BJ (cell line): ENCODE data around the gene C19orf85. TPM values are rescaled to one million over a fixed set of nuclear protein-coding genes. Genes with fewer than 3 reads are reported as not detected.
"Not testable (repeated sequence)": the region's sequence is repeated elsewhere in the genome, so short reads cannot be mapped to it uniquely, and the experiment has no call there.

Experiments
- CTCF ChIA-PET: fragments of 350-600 bp; formaldehyde crosslinking; extraction: SDS; loops from one replicate; lab custom pipeline; 2021; ENCODE audit warnings: antibody characterized with exemption, inconsistent platforms; lab: Yijun Ruan, JAX
- POLR2A ChIA-PET: fragments of 300-600 bp; sonication (Branson Sonifier 250); formaldehyde crosslinking; extraction: SDS; loops from one replicate; lab custom pipeline; 2021; ENCODE audit warnings: antibody characterized with exemption; lab: Charles Lee
- DNase-seq: peaks from one replicate; pipeline ENCODE4 v3.0.0-alpha.2; 2011; ENCODE audit warnings: low read depth
- H3K27me3 ChIP-seq: 2 replicates; pipeline ENCODE4 v1.6.0; 2011; ENCODE audit warnings: low read length; ENCODE audit not compliant: control insufficient read depth, insufficient read depth
- H3K36me3 ChIP-seq: 2 replicates; pipeline ENCODE4 v1.5.1; 2011; ENCODE audit warnings: low read length; ENCODE audit not compliant: control insufficient read depth, insufficient read depth
- H3K4me3 ChIP-seq: 2 replicates; pipeline ENCODE4 v1.5.1; 2011; ENCODE audit warnings: low read depth, mild to moderate bottlenecking, control low read depth, low read length
- polyA plus RNA-seq: library from polyadenylated mRNA; depleted of rRNA; stranded (reverse); fragments of >200 nt; gene quantifications from 2 replicates; pipeline ENCODE4 v1.2.3, GENCODE V29; 2011
- TF ChIP-seq, protein P1 (sequence below): IDR thresholded peaks from 2 replicates; pipeline ENCODE4 v1.5.1; 2011; ENCODE audit warnings: low read depth, mild to moderate bottlenecking, control low read depth, inconsistent platforms, low read length, moderate library complexity; ENCODE audit not compliant: insufficient read depth

The C19orf85 gene
- polyA plus RNA-seq, 1 experiment, result not detected

DNA sequence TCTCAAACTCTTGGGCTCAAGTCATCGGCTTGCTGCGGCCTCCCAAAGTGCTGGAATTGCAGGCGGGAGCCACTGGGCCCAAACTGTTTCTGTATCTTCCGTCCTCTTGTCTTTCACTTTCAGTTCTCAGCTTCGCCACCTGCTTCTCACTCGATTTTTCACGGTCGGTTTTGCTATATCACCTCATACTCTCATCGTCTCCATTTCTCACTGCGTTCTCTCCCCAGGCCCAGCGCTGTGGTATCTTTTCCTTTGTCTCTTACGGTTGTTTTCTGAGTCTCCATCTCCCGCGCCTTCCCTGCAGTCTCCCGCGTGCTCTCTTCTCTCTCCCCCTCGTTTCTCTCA lies 38.6 kb upstream of the C19orf85 start:
- no peaks in the 10 kb centered on the region for H3K27me3 ChIP-seq
- TF ChIP-seq, protein P1, sequence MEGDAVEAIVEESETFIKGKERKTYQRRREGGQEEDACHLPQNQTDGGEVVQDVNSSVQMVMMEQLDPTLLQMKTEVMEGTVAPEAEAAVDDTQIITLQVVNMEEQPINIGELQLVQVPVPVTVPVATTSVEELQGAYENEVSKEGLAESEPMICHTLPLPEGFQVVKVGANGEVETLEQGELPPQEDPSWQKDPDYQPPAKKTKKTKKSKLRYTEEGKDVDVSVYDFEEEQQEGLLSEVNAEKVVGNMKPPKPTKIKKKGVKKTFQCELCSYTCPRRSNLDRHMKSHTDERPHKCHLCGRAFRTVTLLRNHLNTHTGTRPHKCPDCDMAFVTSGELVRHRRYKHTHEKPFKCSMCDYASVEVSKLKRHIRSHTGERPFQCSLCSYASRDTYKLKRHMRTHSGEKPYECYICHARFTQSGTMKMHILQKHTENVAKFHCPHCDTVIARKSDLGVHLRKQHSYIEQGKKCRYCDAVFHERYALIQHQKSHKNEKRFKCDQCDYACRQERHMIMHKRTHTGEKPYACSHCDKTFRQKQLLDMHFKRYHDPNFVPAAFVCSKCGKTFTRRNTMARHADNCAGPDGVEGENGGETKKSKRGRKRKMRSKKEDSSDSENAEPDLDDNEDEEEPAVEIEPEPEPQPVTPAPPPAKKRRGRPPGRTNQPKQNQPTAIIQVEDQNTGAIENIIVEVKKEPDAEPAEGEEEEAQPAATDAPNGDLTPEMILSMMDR, result no peak
- H3K36me3 ChIP-seq, result peaks cover 23% of the 10 kb centered on the region
- ChIA-PET CTCF (interaction anchor here (0.7 to 3.1 kb wide), 21 partner anchors 11 to 363 kb away, joined by 3 to 106 read pairs (median 6); partner anchors contain the start of genes FIZ1, ISOC2, NAT14 and SSC5D), POLR2A (interaction anchor here (1.2 kb wide), 1 partner anchor 10 kb away, joined by 11 read pairs; no protein-coding TSS in a partner anchor)
- DNase-seq, result no peak
- no peak overlapping the region for H3K4me3 ChIP-seq

DNA sequence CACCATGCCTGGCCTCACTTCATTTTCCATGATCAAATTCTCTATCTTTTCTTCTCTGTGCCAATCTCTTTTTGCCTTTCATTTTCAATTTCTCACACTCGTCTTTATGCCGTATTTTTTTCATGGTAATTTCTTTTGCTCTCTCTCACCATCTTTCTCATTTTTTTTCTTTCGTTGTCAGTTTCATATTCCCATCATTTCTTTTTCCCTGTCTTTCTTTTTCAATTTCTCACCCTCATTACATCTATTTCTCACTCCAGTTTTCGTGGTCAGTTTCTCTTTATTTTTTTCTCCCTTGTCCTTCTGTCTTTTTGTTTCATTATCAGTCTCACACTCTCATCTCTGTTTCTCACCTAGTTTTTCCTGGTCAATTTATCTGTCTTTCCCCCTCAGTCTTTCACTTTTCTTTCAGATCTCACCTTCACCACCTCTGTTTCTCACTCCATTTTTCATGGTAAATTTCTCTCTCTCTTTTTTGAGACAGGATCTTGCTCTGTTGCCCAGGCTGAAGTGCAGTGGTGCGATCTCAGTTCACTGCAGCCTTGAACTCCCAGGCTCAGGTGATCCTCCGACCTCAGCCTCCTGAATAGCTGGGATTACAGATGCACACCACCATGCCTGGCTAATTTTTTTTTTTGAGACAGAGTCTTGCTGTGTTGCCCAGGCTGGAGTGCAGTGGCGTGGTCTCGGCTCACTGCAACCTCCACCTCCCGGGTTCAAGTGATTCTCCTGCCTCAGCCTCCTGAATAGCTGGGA lies 37.8 kb upstream of the C19orf85 start:
- ChIA-PET CTCF (interaction anchor here (1.4 to 3.1 kb wide), 2 partner anchors 12 to 130 kb away, joined by 3 to 106 read pairs; partner anchors contain the start of gene SSC5D), POLR2A (no interaction called here)

DNA sequence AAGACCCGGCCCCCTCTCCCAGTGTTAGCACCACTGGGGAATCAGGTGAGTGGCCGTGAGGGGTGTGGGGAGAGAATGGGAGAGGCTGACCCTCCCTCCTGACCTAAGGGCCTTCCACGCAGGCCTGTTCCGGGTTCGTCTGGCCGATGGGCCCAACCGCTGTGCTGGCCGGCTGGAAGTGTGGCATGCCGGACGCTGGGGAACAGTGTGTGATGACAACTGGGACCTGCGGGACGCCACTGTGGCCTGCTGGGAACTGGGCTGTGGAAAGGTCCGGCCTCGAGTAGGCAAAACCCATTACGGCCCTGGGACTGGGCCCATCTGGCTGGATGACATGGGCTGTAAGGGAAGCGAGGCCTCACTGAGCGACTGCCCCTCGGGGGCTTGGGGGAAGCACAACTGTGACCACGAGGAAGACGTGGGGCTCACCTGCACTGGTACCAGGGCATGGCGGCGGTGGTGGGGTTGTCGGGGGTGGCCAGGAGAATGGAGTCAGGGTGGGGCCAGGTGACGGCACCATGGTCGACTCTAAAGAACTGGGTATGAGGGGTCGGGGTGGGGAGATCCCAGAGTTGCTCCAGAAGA lies 35.9 kb upstream of the C19orf85 start:
- peaks cover 25% of the 10 kb centered on the region for H3K36me3 ChIP-seq
- H3K4me3 ChIP-seq, result no peak overlapping the region
- POLR2A ChIA-PET, result no interaction called here
- CTCF ChIA-PET, result interaction anchor here (0.9 kb wide), 1 partner anchor 33 kb away, joined by 4 read pairs; no protein-coding TSS in a partner anchor
- no peak for DNase-seq
- no peaks in the 10 kb centered on the region for H3K27me3 ChIP-seq
- TF ChIP-seq, protein P1, result no peak

More for the DNA sequence above, 37.8 kb upstream of the C19orf85 start:
- peaks cover 25% of the 10 kb centered on the region for H3K36me3 ChIP-seq
- H3K4me3 ChIP-seq, result no peak overlapping the region
- DNase-seq, result no peak
- TF ChIP-seq, protein P1, result no peak
- H3K27me3 ChIP-seq, result no peaks in the 10 kb centered on the region

DNA sequence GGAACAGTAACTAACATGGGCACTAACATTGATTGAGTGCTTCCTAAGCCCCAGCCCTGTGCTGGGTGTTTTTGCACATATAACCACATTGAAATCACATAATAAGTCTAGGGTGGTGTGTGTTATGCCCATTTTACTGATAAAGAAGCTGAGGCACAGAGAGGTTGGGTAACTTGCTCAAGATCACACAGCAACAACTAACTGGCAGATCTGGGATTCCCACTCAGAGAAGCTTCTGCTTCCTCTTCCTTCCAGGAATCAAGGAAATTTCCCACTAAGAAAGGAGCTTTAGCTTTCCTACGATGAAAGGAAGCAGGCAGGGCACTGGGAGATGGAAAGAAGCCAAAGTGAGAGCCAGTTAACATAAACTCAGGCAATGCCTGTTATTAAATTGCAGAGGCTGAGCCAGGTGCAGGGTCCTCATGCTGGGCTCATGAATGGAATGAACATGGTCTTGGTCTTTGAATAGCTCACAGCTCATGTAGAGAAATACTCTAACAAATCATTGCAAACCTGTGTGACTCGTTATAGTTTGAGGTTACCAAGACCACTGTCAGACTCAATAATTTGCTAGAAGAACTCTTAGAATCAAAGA lies 33.8 kb upstream of the C19orf85 start:
- Histone ChIP-seq H3K27me3 (no peaks in the 10 kb centered on the region), H3K4me3 (no peak overlapping the region), H3K36me3 (peaks cover 23% of the 10 kb centered on the region)
- DNase-seq, result no peak
- TF ChIP-seq, protein P1, result no peak
- POLR2A ChIA-PET, result no interaction called here
- CTCF ChIA-PET, result interaction anchor here (1.5 to 2.7 kb wide), 2 partner anchors 31 to 80 kb away, joined by 4 to 11 read pairs; no protein-coding TSS in a partner anchor

DNA sequence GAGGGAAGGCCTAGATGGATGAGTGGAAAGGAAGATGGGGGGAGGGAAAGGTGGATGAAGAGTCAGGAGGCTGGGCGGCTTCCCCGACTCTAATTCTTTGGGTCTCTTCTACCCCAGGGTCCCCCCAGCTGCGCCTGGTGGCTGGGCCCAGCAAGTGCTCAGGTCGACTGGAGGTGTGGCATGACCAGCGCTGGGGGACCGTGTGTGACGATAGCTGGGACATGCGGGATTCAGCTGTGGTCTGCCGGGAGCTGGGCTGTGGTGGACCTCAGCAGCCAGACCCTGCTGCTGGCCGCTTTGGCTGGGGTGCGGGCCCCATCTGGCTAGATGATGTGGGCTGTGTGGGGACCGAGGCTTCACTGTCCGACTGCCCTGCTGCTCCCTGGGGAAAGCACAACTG lies 33.2 kb upstream of the C19orf85 start:
- no peak for DNase-seq
- Histone ChIP-seq H3K36me3 (peaks cover 23% of the 10 kb centered on the region), H3K27me3 (no peaks in the 10 kb centered on the region), H3K4me3 (no peak overlapping the region)
- CTCF ChIA-PET, result interaction anchor here (1.5 to 2.7 kb wide), 2 partner anchors 30 to 79 kb away, joined by 4 to 11 read pairs; no protein-coding TSS in a partner anchor
- TF ChIP-seq, protein P1, result no peak
- POLR2A ChIA-PET, result no interaction called here

DNA sequence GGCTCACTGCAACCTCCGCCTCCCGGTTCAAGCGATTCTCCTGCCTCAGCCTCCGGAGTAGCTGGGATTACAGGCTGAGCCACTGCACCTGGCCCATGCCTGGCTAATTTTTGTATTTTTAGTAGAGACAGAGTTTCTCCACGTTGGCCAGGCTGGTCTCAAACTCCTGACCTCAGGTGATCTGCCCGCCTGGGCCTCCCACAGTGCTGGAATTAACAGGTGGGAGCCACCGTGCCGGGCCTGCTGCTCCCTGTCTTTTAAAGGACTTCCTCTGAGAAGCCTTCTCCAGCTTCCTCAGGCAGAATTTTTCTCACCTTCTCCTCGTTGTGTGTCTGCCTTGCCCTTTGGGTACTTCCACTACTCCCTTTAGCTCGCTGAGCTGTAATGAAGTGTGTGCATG lies 32.3 kb upstream of the C19orf85 start:
- not testable (repeated sequence) for H3K27me3 ChIP-seq, H3K4me3 ChIP-seq, DNase-seq
- CTCF ChIA-PET, result interaction anchor here (5.9 kb wide), 1 partner anchor 29 kb away, joined by 45 read pairs; no protein-coding TSS in a partner anchor
- peaks cover 22% of the 10 kb centered on the region for H3K36me3 ChIP-seq
- POLR2A ChIA-PET, result interaction anchor here (0.7 kb wide), 1 partner anchor 20 kb away, joined by 27 read pairs; no protein-coding TSS in a partner anchor
